A549 (cell line): ENCODE data around the gene RNU4-1. TPM values are rescaled to one million over a fixed set of nuclear protein-coding genes. Genes with fewer than 3 reads are reported as not detected.

Experiments
- ATAC-seq, 2 experiments: fragments of 200-7000 bp in 1 of 2; fragments of >200 bp in 1 of 2; cut with Nextera tagmentation in 1 of 2; cut with Tn5 transposase in 1 of 2; 3 replicates each; pipeline versions ENCODE4 v1.8.0 to v1.9.1; 2018 to 2020; ENCODE audit warnings: mild to moderate bottlenecking in 1 of 2, moderate library complexity in 1 of 2
- CTCF ChIA-PET: fragments of 300-600 bp; sonication (Branson Sonifier 250); formaldehyde crosslinking; extraction: SDS; loops from one replicate; lab custom pipeline; 2021; ENCODE audit warnings: antibody characterized with exemption, inconsistent platforms; lab: Yijun Ruan, JAX
- POLR2A ChIA-PET: fragments of 350-600 bp; formaldehyde crosslinking; extraction: SDS; loops from one replicate; lab custom pipeline; 2021; ENCODE audit warnings: antibody characterized with exemption, inconsistent platforms; lab: Yijun Ruan, JAX
- DNase-seq, 2 experiments: peaks; one replicate each; pipeline versions ENCODE4 v3.0.0 to v3.0.0-alpha.2; 2011 to 2016; ENCODE audit warnings: low read depth in 1 of 2, low spot score in 1 of 2
- FAIRE-seq: peaks from 2 replicates; lab custom pipeline; 2011; peaks lifted over from hg19 to GRCh38; lab: Jason Lieb, UNC
- H3K27ac ChIP-seq, 2 experiments: fragments of >200 bp; sonication (Bioruptor Twin); formaldehyde crosslinking; 3 replicates each; pipeline ENCODE4 v1.5.1; 2016 to 2017
- H3K4me1 ChIP-seq: fragments of >200 bp; sonication (Bioruptor Twin); formaldehyde crosslinking; 3 replicates; pipeline ENCODE4 v1.6.1; 2016
- H3K4me2 ChIP-seq: fragments of >200 bp; sonication (Bioruptor Twin); formaldehyde crosslinking; 3 replicates; pipeline ENCODE4 v1.6.1; 2016
- H3K4me3 ChIP-seq: fragments of >200 bp; sonication (Bioruptor Twin); formaldehyde crosslinking; 3 replicates; pipeline ENCODE4 v1.5.1; 2016
- H3K9me3 ChIP-seq: fragments of >200 bp; sonication (Bioruptor Twin); formaldehyde crosslinking; 3 replicates; pipeline ENCODE4 v1.6.1; 2016
- ATOH8 ChIP-seq: fragments of 250-450 bp; sonication (Bioruptor Pico); IDR thresholded peaks from 2 replicates; pipeline ENCODE4 v1.5.0; 2020; ENCODE audit warnings: low read depth, mild to moderate bottlenecking, moderate library complexity
- BCL3 ChIP-seq: fragments of >200 bp; sonication (Bioruptor Twin); formaldehyde crosslinking; IDR thresholded peaks from 3 replicates; pipeline ENCODE4 v1.6.1; 2016
- CTCF ChIP-seq: fragments of >200 bp; sonication (Bioruptor Twin); formaldehyde crosslinking; IDR thresholded peaks from 3 replicates; pipeline ENCODE4 v1.5.1; 2016
- EHF ChIP-seq: fragments of 250-450 bp; sonication (Bioruptor Pico); IDR thresholded peaks from 2 replicates; pipeline ENCODE4 v1.5.0; 2020; ENCODE audit warnings: mild to moderate bottlenecking
- ELK1 ChIP-seq: fragments of 150-350 bp; IDR thresholded peaks from 2 replicates; pipeline ENCODE4 v1.6.1; 2014; ENCODE audit warnings: low read depth, mild to moderate bottlenecking, low read length
- FOXS1 ChIP-seq: fragments of 250-450 bp; sonication (Bioruptor Pico); IDR thresholded peaks from 2 replicates; pipeline ENCODE4 v1.5.0; 2020; ENCODE audit warnings: mild to moderate bottlenecking, moderate library complexity
- HDAC2 ChIP-seq: fragments of 200-600 bp; sonication (generic); IDR thresholded peaks from 2 replicates; pipeline ENCODE4 v1.6.1; 2016
- HEYL ChIP-seq: fragments of 250-450 bp; sonication (Bioruptor Pico); IDR thresholded peaks from 2 replicates; pipeline ENCODE4 v1.8.0; 2021; ENCODE audit warnings: mild to moderate bottlenecking, moderate library complexity
- KDM5A ChIP-seq: fragments of 200-600 bp; sonication (generic); IDR thresholded peaks from 2 replicates; pipeline ENCODE4 v1.6.1; 2016; ENCODE audit warnings: antibody characterized with exemption, mild to moderate bottlenecking
- MAFK ChIP-seq: fragments of 450-650 bp; IDR thresholded peaks from 2 replicates; pipeline ENCODE4 v1.6.1; 2014; ENCODE audit not compliant: partially characterized antibody
- MAZ ChIP-seq: fragments of 150-350 bp; IDR thresholded peaks from 2 replicates; pipeline ENCODE4 v1.6.1; 2014; ENCODE audit warnings: antibody characterized with exemption, low read depth, low read length, borderline replicate concordance
- NPAS2 ChIP-seq: fragments of 250-450 bp; sonication (Bioruptor Pico); IDR thresholded peaks from 2 replicates; pipeline ENCODE4 v1.8.0; 2022; ENCODE audit warnings: mild to moderate bottlenecking, moderate library complexity, borderline replicate concordance
- PBX3 ChIP-seq: IDR thresholded peaks from 2 replicates; pipeline ENCODE4 v1.6.1; 2012
- POLR2A ChIP-seq: IDR thresholded peaks from 2 replicates; pipeline ENCODE4 v1.6.1; 2012; ENCODE audit warnings: mild to moderate bottlenecking, low read length
- RCOR1 ChIP-seq: fragments of 150-350 bp; IDR thresholded peaks from 2 replicates; pipeline ENCODE4 v1.6.1; 2014; ENCODE audit warnings: antibody characterized with exemption, low read length, low read depth
- SMC3 ChIP-seq: fragments of >200 bp; sonication (Bioruptor Twin); formaldehyde crosslinking; IDR thresholded peaks from 3 replicates; pipeline ENCODE4 v1.6.1; 2018; ENCODE audit warnings: inconsistent platforms
- SREBF2 ChIP-seq: fragments of 450-650 bp; IDR thresholded peaks from 2 replicates; pipeline ENCODE4 v1.6.1; 2014; ENCODE audit warnings: mild to moderate bottlenecking, moderate library complexity
- TP53 ChIP-seq: fragments of 250-450 bp; sonication (Bioruptor Pico); IDR thresholded peaks from 2 replicates; pipeline ENCODE4 v1.5.0; 2021; ENCODE audit warnings: mild to moderate bottlenecking, moderate library complexity
- ZNF302 ChIP-seq: fragments of 250-450 bp; sonication (Bioruptor Pico); IDR thresholded peaks from 2 replicates; pipeline ENCODE4 v1.9.0; 2021; ENCODE audit warnings: inconsistent platforms, mild to moderate bottlenecking, moderate library complexity
- WGBS: methylation state at CpG from one replicate; pipeline ENCODE4 v1.1.6; 2017; ENCODE audit errors: missing lambda C conversion rate; 5-methylcytosine and 5-hydroxymethylcytosine counted together
- polyA plus RNA-seq, 4 experiments: library from polyadenylated mRNA; depleted of rRNA in 3 of 4; stranded (reverse); fragments of >200 nt; fragmentation: RNase III in 1 of 4; extraction: RNeasy Plus Mini Kit Qiagen cat#74134 plus additional on column Dnase treatment in 1 of 4; gene quantifications; 2 replicates in 3 of 4; 3 replicates in 1 of 4; pipeline ENCODE4 v1.2.3, GENCODE V29; 2011 to 2017

The RNU4-1 gene
- polyA plus RNA-seq, 2 of the 4 experiments (the other 2 are of a cell fraction) = not detected

GRCh38 chr12:120265473-120266179, 27.4 kb downstream of the RNU4-1 start, which contains the start of gene PXN (continued):
- no peak for TF ChIP-seq TP53 (CRISPR knock-in tag)
- TF ChIP-seq, all 56 proteins: peak for 11

- POLR2A ChIA-PET = interaction anchor here (0.6 to 4.5 kb wide), 8 partner anchors 18 to 192 kb away, joined by 3 to 62 read pairs (median 6); partner anchors contain the start of genes RNU4-2 and RPLP0
- TF ChIP-seq FOXS1 (CRISPR knock-in tag) = no peak
- TF ChIP-seq POLR2A = no peak
- no peak for TF ChIP-seq MAFK
- TF ChIP-seq EHF = no peak
- no peak for TF ChIP-seq ATOH8
- TF ChIP-seq BCL3 = no peak
- no peak for TF ChIP-seq ELK1
- TF ChIP-seq SMC3 = no peak
- no peak for TF ChIP-seq MAZ
- no peak for TF ChIP-seq CTCF
- TF ChIP-seq KDM5A = no peak
- no peak for TF ChIP-seq NPAS2 (CRISPR knock-in tag)
- TF ChIP-seq HDAC2 = no peak
- no peak for TF ChIP-seq RCOR1
- TF ChIP-seq SREBF2 = no peak
- no peak for TF ChIP-seq HEYL (CRISPR knock-in tag)
- TF ChIP-seq PBX3 = no peak
- no peak for TF ChIP-seq ZNF302
- Histone ChIP-seq H3K4me3 (peak overlapping the region; percentile 99), H3K27ac (peak overlapping the region; percentile 99), H3K9me3 (no peaks in the 10 kb centered on the region), H3K4me2 (peak overlapping the region; percentile 100), H3K4me1 (peaks cover 43% of the 10 kb centered on the region)
- FAIRE-seq (no peak), ATAC-seq (no peak), DNase-seq (no peak)
- WGBS = 0% methylated on average over 6 of the region's 29 CpGs
- CTCF ChIA-PET = interaction anchor here (0.7 to 43.7 kb wide), 17 partner anchors 8 to 163 kb away, joined by 3 to 1367 read pairs (median 5); partner anchors contain the start of genes RNU4-2 and RPLP0
Measured at GRCh38 chr12:120264904-120265472, 28.0 kb downstream of the RNU4-1 start.
